Subcutaneous abdominal adipose tissue (tissue), 5 donors: ENCODE measurements around the gene NOS1AP.

Experiments used
- H3K27ac ChIP-seq: one replicate; pipeline ENCODE4 v1.7.0; 2013; ENCODE audit warnings: low read depth, mild to moderate bottlenecking, inconsistent platforms, low read length, moderate library complexity
- H3K27me3 ChIP-seq, 5 donors: one replicate each; pipeline ENCODE4 v1.7.0; 2013; ENCODE audit warnings: low read length in 5 of 5, inconsistent platforms in 1 of 5; ENCODE audit not compliant: control insufficient read depth in 5 of 5, insufficient read depth in 4 of 5
- H3K36me3 ChIP-seq, 5 donors: one replicate each; pipeline ENCODE4 v1.7.0; 2013; ENCODE audit warnings: low read length in 5 of 5; ENCODE audit not compliant: control insufficient read depth in 5 of 5, insufficient read depth in 5 of 5
- H3K4me1 ChIP-seq, 5 donors: one replicate each; pipeline ENCODE4 v1.7.0; 2013; ENCODE audit warnings: low read length in 5 of 5, mild to moderate bottlenecking in 3 of 5, moderate library complexity in 1 of 5; ENCODE audit not compliant: control insufficient read depth in 5 of 5, insufficient read depth in 5 of 5
- H3K4me3 ChIP-seq, 5 donors: one replicate each; pipeline ENCODE4 v1.7.0; 2013; ENCODE audit warnings: low read length in 5 of 5, low read depth in 1 of 5
- H3K9ac ChIP-seq, 5 donors: one replicate each; pipeline ENCODE4 v1.7.0; 2013; ENCODE audit warnings: low read length in 5 of 5, mild to moderate bottlenecking in 4 of 5, moderate library complexity in 3 of 5
- H3K9me3 ChIP-seq, 5 donors: one replicate each; pipeline ENCODE4 v1.7.0; 2013; ENCODE audit warnings: low read length in 5 of 5; ENCODE audit not compliant: control insufficient read depth in 5 of 5
- donor health status: healthy.
- donor health status: healthy.
- donor health status: healthy.
- donor health status: healthy.
- donor health status: healthy.

The NOS1AP gene

GRCh38 chr1:162304736-162305135 lies 235.2 kb downstream of the NOS1AP start:
- no peaks in the 10 kb centered on the region for H3K36me3 ChIP-seq
- H3K4me3 ChIP-seq: no peak overlapping the region
- no peaks in the 10 kb centered on the region for H3K27me3 ChIP-seq
- H3K9ac ChIP-seq: no peak overlapping the region
- H3K4me1 ChIP-seq: no peaks in the 10 kb centered on the region
- H3K27ac ChIP-seq: no peak overlapping the region
- H3K9me3 ChIP-seq: peaks cover 0 to 12% (median 7%) of the 10 kb centered on the region in 5 donors

DNA sequence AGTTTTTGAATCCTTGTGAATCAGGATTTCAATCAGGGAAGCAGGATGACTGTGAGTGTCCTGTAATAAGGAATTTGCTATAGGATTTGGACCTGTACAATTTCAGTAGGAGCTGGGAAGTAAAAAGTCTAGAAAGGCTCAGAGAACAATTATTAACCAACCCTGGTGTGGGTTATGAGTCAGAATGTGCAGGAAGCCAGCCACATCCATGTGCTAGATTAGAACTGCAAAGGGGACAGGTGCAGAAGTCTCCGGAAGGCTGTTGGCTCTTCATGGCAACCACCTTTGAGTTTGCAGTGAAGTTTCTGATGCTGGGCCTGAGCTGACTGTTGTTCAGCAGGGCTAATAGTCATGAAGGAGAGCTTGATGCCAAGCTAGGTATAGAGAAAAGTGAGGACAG lies 236.5 kb downstream of the NOS1AP start:
- H3K4me1 ChIP-seq: no peaks in the 10 kb centered on the region
- H3K36me3 ChIP-seq: no peaks in the 10 kb centered on the region
- H3K27me3 ChIP-seq: no peaks in the 10 kb centered on the region
- H3K9ac ChIP-seq: no peak overlapping the region
- H3K4me3 ChIP-seq: no peak overlapping the region
- H3K27ac ChIP-seq: no peak overlapping the region
- H3K9me3 ChIP-seq: peaks cover 0 to 12% (median 7%) of the 10 kb centered on the region in 5 donors

GRCh38 chr1:162310337-162310736 lies 240.8 kb downstream of the NOS1AP start:
- Histone ChIP-seq H3K4me3 (no peak overlapping the region), H3K27me3 (no peaks in the 10 kb centered on the region), H3K27ac (no peak overlapping the region), H3K36me3 (no peaks in the 10 kb centered on the region), H3K9ac (no peak overlapping the region), H3K9me3 (peaks cover 0 to 11% (median 7%) of the 10 kb centered on the region in 5 donors), H3K4me1 (no peaks in the 10 kb centered on the region)

- Histone ChIP-seq H3K9ac (no peak overlapping the region), H3K4me1 (no peaks in the 10 kb centered on the region), H3K4me3 (no peak overlapping the region), H3K27ac (no peak overlapping the region), H3K9me3 (no peaks in the 10 kb centered on the region), H3K27me3 (no peaks in the 10 kb centered on the region), H3K36me3 (no peaks in the 10 kb centered on the region)
Measured at GRCh38 chr1:162314206-162314605, 244.7 kb downstream of the NOS1AP start.

DNA sequence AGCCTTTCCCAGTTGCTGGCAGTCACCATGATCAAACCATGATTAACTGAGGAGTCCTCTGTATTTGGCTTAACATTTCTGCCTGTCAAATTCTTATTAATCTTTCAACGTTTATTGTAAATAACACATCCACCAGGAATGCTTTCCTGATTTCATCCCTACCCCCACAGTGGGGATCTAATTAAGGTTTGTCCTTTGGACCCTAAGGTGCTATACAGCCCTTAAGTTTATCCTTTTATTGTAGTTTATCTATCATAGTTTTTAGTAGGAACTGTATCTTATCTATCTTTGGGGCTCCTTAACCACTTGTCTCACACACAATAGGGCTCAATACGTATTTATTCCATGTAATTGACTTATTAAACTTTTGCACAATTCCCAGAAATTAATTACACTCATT lies 246.2 kb downstream of the NOS1AP start:
- Histone ChIP-seq H3K9me3 (no peaks in the 10 kb centered on the region), H3K4me1 (no peaks in the 10 kb centered on the region), H3K9ac (no peak overlapping the region), H3K27ac (no peak overlapping the region), H3K27me3 (no peaks in the 10 kb centered on the region), H3K4me3 (no peak overlapping the region), H3K36me3 (no peaks in the 10 kb centered on the region)

- no peaks in the 10 kb centered on the region for H3K9me3 ChIP-seq
- no peak overlapping the region for H3K27ac ChIP-seq
- no peak overlapping the region for H3K9ac ChIP-seq
- H3K36me3 ChIP-seq: no peaks in the 10 kb centered on the region
- H3K4me1 ChIP-seq: no peaks in the 10 kb centered on the region
- no peaks in the 10 kb centered on the region for H3K27me3 ChIP-seq
- H3K4me3 ChIP-seq: no peak overlapping the region
Measured at GRCh38 chr1:162316187-162316586, 246.7 kb downstream of the NOS1AP start.

DNA sequence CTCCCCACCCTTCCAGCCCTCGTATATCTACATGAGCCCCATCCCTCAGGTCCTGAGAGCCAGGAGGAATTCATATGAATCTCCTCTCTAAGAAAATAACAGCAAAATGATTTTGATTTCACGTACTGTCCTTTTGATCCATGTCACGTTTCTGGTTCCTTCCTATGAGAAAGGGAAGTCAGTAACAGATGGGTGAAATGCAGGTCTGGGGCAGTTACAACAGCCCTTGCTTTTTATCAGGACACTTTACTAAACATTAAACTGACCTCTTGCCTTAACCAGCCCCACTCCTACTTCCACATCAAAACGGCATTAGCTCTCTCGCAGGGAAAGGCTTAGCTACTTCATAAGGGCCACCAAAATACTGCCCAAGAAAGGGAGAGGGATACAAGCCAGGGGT lies 248.1 kb downstream of the NOS1AP start:
- H3K9me3 ChIP-seq: no peaks in the 10 kb centered on the region
- no peak overlapping the region for H3K4me3 ChIP-seq
- no peaks in the 10 kb centered on the region for H3K27me3 ChIP-seq
- H3K36me3 ChIP-seq: no peaks in the 10 kb centered on the region
- no peak overlapping the region for H3K27ac ChIP-seq
- no peak overlapping the region for H3K9ac ChIP-seq
- H3K4me1 ChIP-seq: no peaks in the 10 kb centered on the region

DNA sequence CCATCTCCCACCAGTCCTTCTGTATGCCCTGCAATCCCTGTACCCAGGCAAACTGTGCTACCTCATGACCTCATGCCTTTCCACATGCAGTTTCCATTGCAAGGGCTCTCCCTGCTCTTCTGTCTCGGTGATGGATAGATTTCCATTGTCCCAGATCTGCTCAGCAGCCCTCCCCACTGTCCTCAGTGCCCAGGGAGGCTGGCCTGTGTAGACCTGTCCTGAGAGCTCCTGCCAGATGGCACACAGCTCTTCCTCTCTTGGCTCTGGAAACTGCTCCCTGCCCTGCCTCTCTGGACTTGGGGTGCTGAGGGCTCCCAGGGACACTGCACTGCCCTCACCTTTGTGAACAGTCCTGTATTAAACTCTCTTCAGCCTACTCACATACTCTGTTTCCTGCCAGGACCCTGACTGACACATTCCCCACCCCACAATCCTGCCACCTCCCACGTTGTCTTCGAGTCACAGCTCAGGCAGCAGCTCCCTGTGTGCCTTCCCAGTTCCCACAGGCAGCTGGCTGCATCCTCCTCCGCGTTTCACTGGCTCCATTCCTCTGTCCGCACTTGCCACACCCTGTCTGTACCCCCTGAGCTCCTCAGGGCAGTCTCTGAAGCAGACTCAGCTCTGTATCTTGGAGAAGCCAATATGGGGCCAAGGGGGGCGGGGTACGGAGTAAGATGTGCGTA lies 250.1 kb downstream of the NOS1AP start:
- no peaks in the 10 kb centered on the region for H3K4me1 ChIP-seq
- H3K36me3 ChIP-seq: no peaks in the 10 kb centered on the region
- no peak overlapping the region for H3K9ac ChIP-seq
- H3K9me3 ChIP-seq: no peaks in the 10 kb centered on the region
- no peak overlapping the region for H3K27ac ChIP-seq
- no peaks in the 10 kb centered on the region for H3K27me3 ChIP-seq
- H3K4me3 ChIP-seq: no peak overlapping the region

- Histone ChIP-seq H3K36me3 (no peaks in the 10 kb centered on the region), H3K4me1 (no peaks in the 10 kb centered on the region)
Measured at GRCh38 chr1:162321809-162322422, 252.4 kb downstream of the NOS1AP start.

DNA sequence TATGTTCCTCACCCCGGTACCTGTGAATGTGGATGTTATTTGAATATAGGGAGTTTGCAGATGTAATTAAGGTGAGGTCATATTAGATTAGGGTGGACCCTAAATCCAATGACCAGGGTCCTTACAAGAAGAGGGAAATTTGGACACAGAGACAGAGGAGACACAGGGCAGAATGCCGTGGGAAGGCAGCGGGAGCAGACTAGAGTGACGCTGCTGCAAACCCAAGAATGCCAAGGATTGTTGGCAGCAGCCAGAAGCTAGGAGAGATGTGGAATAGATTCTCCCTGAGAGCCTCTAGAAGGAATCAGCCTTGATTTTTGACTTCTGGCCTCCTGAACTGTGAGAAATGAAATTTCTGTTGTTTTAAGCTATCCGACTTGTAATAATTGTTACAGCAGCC lies 253.5 kb downstream of the NOS1AP start:
- Histone ChIP-seq H3K36me3 (no peaks in the 10 kb centered on the region), H3K9me3 (no peaks in the 10 kb centered on the region), H3K4me3 (no peak overlapping the region), H3K27ac (no peak overlapping the region), H3K27me3 (no peaks in the 10 kb centered on the region), H3K4me1 (no peaks in the 10 kb centered on the region), H3K9ac (no peak overlapping the region)

More at GRCh38 chr1:162321809-162322422, 252.4 kb downstream of the NOS1AP start:
- H3K27me3 ChIP-seq: no peaks in the 10 kb centered on the region
- no peaks in the 10 kb centered on the region for H3K9me3 ChIP-seq
- H3K27ac ChIP-seq: no peak overlapping the region
- H3K9ac ChIP-seq: no peak overlapping the region
- H3K4me3 ChIP-seq: no peak overlapping the region
